ENCODE data around the gene ACADSB. TPM values are rescaled to one million over a fixed set of nuclear protein-coding genes. Genes with fewer than 3 reads are reported as not detected.
A peak's percentile ranks its signal among the peaks of the same experiment; 100 is the strongest.

Gene ACADSB
- total RNA-seq, 4 donors from 2014 or later, result 7.5 to 13.5 (median 10.4) TPM

DNA sequence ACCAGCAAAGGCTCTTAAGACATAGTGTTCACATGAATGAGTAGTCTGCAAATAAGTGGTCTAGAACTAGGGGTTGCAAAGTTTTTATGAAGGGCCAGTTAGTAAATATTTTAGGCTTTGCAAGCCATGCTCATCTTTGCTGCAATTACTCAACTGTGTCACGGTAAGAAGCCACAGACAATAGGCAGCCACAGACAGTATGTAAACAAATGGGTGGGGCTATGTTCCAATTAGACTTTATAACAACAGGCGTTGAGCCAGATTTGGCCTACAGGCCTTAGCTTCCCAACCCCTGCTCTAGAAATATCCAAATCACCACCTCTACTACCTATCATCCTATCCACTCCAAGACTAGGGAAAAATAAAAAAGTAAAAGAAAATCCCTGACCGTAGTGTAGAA lies 9.5 kb upstream of the ACADSB start:
- H3K36me3 ChIP-seq, result peaks cover 0 to 42% (median 8%) of the 10 kb centered on the region in 3 donors
- 48 to 52% methylated on average over 3 of the region's 3 CpGs for WGBS, 2 donors
- H3K4me1 ChIP-seq, result peaks cover 0 to 20% (median 4%) of the 10 kb centered on the region in 3 donors
- H3K27ac ChIP-seq, result no peak overlapping the region
- TF ChIP-seq, protein P1, sequence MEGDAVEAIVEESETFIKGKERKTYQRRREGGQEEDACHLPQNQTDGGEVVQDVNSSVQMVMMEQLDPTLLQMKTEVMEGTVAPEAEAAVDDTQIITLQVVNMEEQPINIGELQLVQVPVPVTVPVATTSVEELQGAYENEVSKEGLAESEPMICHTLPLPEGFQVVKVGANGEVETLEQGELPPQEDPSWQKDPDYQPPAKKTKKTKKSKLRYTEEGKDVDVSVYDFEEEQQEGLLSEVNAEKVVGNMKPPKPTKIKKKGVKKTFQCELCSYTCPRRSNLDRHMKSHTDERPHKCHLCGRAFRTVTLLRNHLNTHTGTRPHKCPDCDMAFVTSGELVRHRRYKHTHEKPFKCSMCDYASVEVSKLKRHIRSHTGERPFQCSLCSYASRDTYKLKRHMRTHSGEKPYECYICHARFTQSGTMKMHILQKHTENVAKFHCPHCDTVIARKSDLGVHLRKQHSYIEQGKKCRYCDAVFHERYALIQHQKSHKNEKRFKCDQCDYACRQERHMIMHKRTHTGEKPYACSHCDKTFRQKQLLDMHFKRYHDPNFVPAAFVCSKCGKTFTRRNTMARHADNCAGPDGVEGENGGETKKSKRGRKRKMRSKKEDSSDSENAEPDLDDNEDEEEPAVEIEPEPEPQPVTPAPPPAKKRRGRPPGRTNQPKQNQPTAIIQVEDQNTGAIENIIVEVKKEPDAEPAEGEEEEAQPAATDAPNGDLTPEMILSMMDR (IDR thresholded peaks at IDR 0.05), result no peak
- TF ChIP-seq POLR2A (IDR thresholded peaks at IDR 0.05), result no peak
- intact Hi-C loops (cut with DNase I), result no loop called here
- no peaks in the 10 kb centered on the region for H3K27me3 ChIP-seq
- DNase-seq, result no peak
- H3K9me3 ChIP-seq, result no peaks in the 10 kb centered on the region
- H3K4me3 ChIP-seq, result no peak overlapping the region

DNA sequence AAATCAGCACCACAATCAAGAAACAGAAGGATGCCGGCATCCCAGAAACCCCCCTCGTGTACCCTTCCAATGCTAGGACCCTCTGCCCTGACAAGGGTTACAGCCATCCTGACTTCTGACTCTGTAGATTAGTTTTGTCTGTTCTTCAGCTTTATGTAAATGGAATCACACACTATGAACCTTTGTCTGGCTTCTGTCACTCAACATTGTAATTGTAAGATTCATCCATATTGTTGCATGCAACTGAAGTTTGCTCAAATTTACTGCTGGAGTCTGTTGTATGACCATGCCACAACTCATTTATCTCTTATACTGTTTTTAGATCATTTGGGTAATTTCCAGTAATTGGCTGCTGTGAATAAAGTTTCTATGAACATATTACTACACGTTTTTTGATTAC lies 8.7 kb upstream of the ACADSB start:
- intact Hi-C loops (cut with DNase I), result no loop called here
- no peak for DNase-seq
- WGBS, 2 donors, result 75 to 85% methylated on average over 3 of the region's 3 CpGs
- Histone ChIP-seq H3K4me3 (no peak overlapping the region), H3K36me3 (peaks cover 0 to 33% (median 5%) of the 10 kb centered on the region in 3 donors), H3K9me3 (no peaks in the 10 kb centered on the region), H3K27ac (no peak overlapping the region), H3K27me3 (no peaks in the 10 kb centered on the region), H3K4me1 (peaks cover 0 to 28% (median 4%) of the 10 kb centered on the region in 3 donors)
- TF ChIP-seq, protein P1 (IDR thresholded peaks at IDR 0.05), result no peak
- no peak for TF ChIP-seq POLR2A (IDR thresholded peaks at IDR 0.05)

DNA sequence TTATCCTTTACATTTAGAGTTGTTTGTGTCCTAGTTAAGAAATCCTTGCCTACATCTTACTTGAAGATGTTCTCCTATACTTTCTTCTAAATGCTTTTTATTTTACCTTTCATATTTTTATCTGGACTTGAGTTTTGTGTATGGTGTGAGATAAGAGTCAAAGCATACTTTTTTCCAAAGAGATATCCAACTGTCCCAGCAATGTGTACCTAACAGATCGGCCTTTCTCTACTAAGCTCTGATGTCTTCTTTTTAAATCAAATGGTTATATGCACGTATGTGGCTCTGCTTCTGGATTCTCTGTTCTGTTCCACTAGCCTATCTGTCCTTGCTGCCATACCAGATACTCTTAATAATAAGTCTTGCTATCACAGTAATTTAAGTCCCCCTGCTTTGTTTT lies 7.4 kb upstream of the ACADSB start:
- Histone ChIP-seq H3K9me3 (no peaks in the 10 kb centered on the region), H3K4me3 (no peak overlapping the region), H3K27ac (no peak overlapping the region), H3K27me3 (no peaks in the 10 kb centered on the region), H3K36me3 (peaks cover 0 to 21% (median 4%) of the 10 kb centered on the region in 3 donors), H3K4me1 (peaks cover 0 to 40% (median 4%) of the 10 kb centered on the region in 3 donors)
- TF ChIP-seq, protein P1 (IDR thresholded peaks at IDR 0.05), result no peak
- TF ChIP-seq POLR2A (IDR thresholded peaks at IDR 0.05), result no peak
- 96 to 100% methylated on average over 2 of the region's 2 CpGs for WGBS, 2 donors
- DNase-seq, result no peak
- intact Hi-C loops (cut with DNase I), result no loop called here

DNA sequence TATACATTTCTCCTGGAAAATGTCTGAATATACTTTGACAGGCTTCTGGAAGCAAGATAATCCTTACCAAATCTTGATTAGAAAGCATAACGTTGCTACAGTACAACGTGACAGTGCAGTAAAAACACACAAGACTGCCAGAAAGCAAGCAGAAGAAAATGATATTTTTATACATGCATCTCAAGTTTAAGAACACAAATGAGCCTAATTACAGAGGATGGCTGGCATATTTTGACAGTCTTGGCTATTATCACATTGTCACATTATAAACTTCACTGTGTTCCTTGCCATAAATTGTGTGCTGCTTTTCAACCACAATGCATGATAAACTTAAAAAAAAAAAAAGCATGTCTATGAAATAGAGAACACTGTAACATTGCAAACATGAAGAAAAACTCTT lies 4.5 kb upstream of the ACADSB start:
- TF ChIP-seq POLR2A (IDR thresholded peaks at IDR 0.05), result no peak
- TF ChIP-seq, protein P1 (IDR thresholded peaks at IDR 0.05), result no peak
- intact Hi-C loops (cut with DNase I), result no loop called here
- no peaks in the 10 kb centered on the region for H3K27me3 ChIP-seq
- no peak overlapping the region for H3K4me3 ChIP-seq
- no peak overlapping the region for H3K27ac ChIP-seq
- H3K4me1 ChIP-seq, result peaks cover 3 to 52% (median 12%) of the 10 kb centered on the region in 3 donors
- H3K36me3 ChIP-seq, result no peaks in the 10 kb centered on the region
- DNase-seq, result no peak
- no peaks in the 10 kb centered on the region for H3K9me3 ChIP-seq
- 52 to 61% methylated on average over 2 of the region's 2 CpGs for WGBS, 2 donors

DNA sequence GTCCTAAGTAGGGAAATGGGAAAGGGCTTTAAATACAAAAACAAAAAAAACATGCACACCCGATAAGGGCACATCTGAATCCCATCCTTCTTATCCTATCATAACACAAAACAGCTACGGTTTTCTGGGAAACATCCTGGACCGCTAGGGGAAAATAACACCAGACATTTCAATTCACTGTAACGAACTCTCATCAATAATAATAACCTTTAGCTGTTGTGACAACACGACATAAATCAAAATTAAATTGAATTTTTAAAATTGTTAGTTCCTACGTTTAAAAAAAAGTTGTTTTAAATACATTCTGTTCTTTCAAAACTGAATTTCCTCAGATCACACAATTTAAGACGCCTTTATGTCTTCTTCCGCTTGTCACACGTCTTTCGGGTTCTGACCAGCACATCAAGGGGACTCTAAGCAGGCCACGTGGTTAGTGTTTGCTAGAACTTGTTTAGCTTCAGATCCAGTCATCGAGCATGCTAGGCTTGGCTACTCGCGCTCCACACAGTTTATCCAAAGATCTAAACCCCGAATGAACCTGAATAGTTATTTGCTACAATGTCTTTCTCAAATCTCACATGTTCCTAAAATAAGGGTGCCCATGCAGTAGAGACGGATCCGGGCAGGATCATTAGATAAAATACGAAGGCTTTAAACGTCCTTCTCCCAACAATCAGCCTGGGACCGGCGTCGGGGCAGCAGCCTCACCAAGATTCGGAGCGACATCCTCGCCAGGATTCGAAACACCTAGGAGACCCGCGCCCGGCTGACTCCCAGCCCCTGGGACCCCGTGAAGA lies 1.1 kb upstream of the ACADSB start:
- Histone ChIP-seq H3K27ac (peak overlapping the region; percentile 96 to 98 (median 97)), H3K27me3 (no peaks in the 10 kb centered on the region), H3K4me1 (peaks cover 3 to 72% (median 18%) of the 10 kb centered on the region in 3 donors), H3K4me3 (peak overlapping the region; percentile 94 to 99 (median 98)), H3K9me3 (no peaks in the 10 kb centered on the region), H3K36me3 (peaks cover 0 to 4% (median 0%) of the 10 kb centered on the region in 3 donors)
- intact Hi-C loops (cut with DNase I), result no loop called here
- TF ChIP-seq, protein P1 (IDR thresholded peaks at IDR 0.05), result peak in 1 of 6 experiments; percentile 11
- TF ChIP-seq POLR2A (IDR thresholded peaks at IDR 0.05), result peak in 1 of 4 donors; percentile 19
- DNase-seq, result no peak
- 2% methylated on average over 15 to 17 of the region's 30 CpGs for WGBS, 2 donors
